Measurements from ENCODE around the gene TMEM106B.

TMEM106B gene

GRCh38 chr7:12291870-12292269 lies 80.8 kb downstream of the TMEM106B start:
- TF ChIP-seq CTCF (IDR thresholded peaks at IDR 0.05) = peak; percentile 45; the same call in 1 of the 2 replicates
